ENCODE results near the gene RAVER2.

Gene RAVER2

GRCh38 chr1:64829411-64830029, 84.6 kb downstream of the RAVER2 start:
- H3K36me3 ChIP-seq (ENCODE audit: control insufficient read depth, insufficient read depth, low read length): peaks cover 3% of the 10 kb centered on the region; the same call in 1 of the 2 replicates
- no peak for DNase-seq (ENCODE audit: low read depth, low spot score)
- no CpG with 5 or more reads among the region's 8 CpGs for WGBS (ENCODE audit: insufficient coverage, insufficient read length)
- H3K4me1 ChIP-seq (ENCODE audit: control insufficient read depth, insufficient read depth, low read length): 0 out of 2 replicates have a peak, but pooled peaks cover 1% of the 10 kb centered on the region
- no peak overlapping the region for H3K27ac ChIP-seq (ENCODE audit: low read length)
- no peaks in the 10 kb centered on the region for H3K27me3 ChIP-seq (ENCODE audit: control insufficient read depth, insufficient read depth, low read length)
- H3K4me3 ChIP-seq (ENCODE audit: low read length): no peak overlapping the region
- no peaks in the 10 kb centered on the region for H3K9me3 ChIP-seq (ENCODE audit: control insufficient read depth, insufficient read depth, low read length)

GRCh38 chr1:64830030-64830651, 85.3 kb downstream of the RAVER2 start:
- no peak for DNase-seq (ENCODE audit: low read depth, low spot score)
- no peaks in the 10 kb centered on the region for H3K27me3 ChIP-seq (ENCODE audit: control insufficient read depth, insufficient read depth, low read length)
- H3K27ac ChIP-seq (ENCODE audit: low read length): no peak overlapping the region
- 0 out of 2 replicates have a peak, but pooled peaks cover 1% of the 10 kb centered on the region for H3K4me1 ChIP-seq (ENCODE audit: control insufficient read depth, insufficient read depth, low read length)
- no peak overlapping the region for H3K4me3 ChIP-seq (ENCODE audit: low read length)
- no CpG with 5 or more reads among the region's 5 CpGs for WGBS (ENCODE audit: insufficient coverage, insufficient read length)
- peaks cover 3% of the 10 kb centered on the region; the same call in 1 of the 2 replicates for H3K36me3 ChIP-seq (ENCODE audit: control insufficient read depth, insufficient read depth, low read length)
- no peaks in the 10 kb centered on the region for H3K9me3 ChIP-seq (ENCODE audit: control insufficient read depth, insufficient read depth, low read length)

DNA sequence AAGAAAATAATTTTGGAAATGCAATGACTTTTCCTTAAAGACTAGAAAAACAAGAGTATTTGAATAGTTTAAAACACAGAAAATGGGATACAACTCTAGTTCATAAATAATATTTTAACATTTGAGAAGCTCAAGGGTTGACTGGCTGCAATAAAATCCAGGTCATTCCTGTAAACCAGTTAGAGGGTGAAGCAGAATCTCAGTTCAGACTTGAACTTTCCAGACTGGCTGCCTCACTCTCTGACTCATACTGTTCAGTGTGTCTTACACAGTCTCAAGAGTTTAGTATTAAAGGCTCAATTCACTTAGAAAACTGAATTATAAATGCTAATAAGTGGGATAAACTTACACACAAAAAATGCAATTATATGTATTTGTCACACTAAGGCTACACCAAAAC, 89.9 kb downstream of the RAVER2 start:
- Histone ChIP-seq H3K27me3 (ENCODE audit: control insufficient read depth, insufficient read depth, low read length) (no peaks in the 10 kb centered on the region), H3K9me3 (ENCODE audit: control insufficient read depth, insufficient read depth, low read length) (no peaks in the 10 kb centered on the region), H3K4me1 (ENCODE audit: control insufficient read depth, insufficient read depth, low read length) (0 out of 2 replicates have a peak, but pooled peaks cover under 1% of the 10 kb centered on the region), H3K27ac (ENCODE audit: low read length) (no peak overlapping the region), H3K4me3 (ENCODE audit: low read length) (no peak overlapping the region), H3K36me3 (ENCODE audit: control insufficient read depth, insufficient read depth, low read length) (peaks cover 6% of the 10 kb centered on the region; the same call in 1 of the 2 replicates)
- DNase-seq (ENCODE audit: low read depth, low spot score): no peak

DNA sequence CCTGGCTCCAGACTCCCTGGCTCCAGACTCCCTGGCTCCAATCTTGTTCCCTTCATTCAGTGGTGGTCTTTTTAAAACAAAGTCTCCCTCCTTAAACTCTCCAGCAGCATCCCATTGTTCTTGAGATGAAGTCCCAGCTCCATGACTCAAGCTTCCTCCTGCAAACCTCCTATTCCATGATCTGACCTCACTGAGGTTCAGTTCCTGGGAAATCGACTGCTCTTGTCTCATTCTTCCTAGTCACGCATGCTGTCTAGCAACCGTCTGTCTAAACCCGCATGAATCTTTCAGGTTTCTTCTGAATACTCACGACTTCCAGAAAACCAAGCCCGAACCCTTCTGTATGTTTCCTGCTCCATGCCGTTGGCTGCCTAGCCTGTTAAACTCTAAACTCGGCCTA, 91.9 kb downstream of the RAVER2 start:
- Histone ChIP-seq H3K27me3 (ENCODE audit: control insufficient read depth, insufficient read depth, low read length) (no peaks in the 10 kb centered on the region), H3K27ac (ENCODE audit: low read length) (no peak overlapping the region), H3K9me3 (ENCODE audit: control insufficient read depth, insufficient read depth, low read length) (no peaks in the 10 kb centered on the region), H3K36me3 (ENCODE audit: control insufficient read depth, insufficient read depth, low read length) (peaks cover 9% of the 10 kb centered on the region), H3K4me1 (ENCODE audit: control insufficient read depth, insufficient read depth, low read length) (peaks cover 2% of the 10 kb centered on the region; the same call in 1 of the 2 replicates), H3K4me3 (ENCODE audit: low read length) (no peak overlapping the region)
- DNase-seq (ENCODE audit: low read depth, low spot score): no peak
- WGBS (ENCODE audit: insufficient coverage, insufficient read length): no CpG with 5 or more reads among the region's 8 CpGs

DNA sequence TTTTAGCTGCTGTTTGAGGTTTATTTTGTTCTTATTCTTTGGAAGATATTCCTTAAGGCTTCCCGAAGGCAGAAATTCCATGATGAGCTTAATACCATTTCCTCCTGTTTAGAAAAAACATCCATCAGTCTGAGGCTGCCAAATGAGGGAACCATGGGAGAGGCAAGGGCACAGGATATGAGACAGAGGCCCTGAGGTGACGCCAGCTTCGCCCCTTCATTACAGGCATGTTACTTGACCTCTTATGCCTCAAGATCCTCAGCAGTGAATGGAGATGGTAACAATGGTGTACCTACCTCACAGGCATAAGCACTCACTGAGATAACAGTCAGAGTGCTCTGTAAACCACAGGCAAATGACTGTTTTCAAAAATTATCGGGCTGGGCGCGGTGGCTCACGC, 93.6 kb downstream of the RAVER2 start:
- WGBS (ENCODE audit: insufficient coverage, insufficient read length): no CpG with 5 or more reads among the region's 7 CpGs
- Histone ChIP-seq H3K27ac (ENCODE audit: low read length) (no peak overlapping the region), H3K4me1 (ENCODE audit: control insufficient read depth, insufficient read depth, low read length) (peaks cover 2% of the 10 kb centered on the region; the same call in 1 of the 2 replicates), H3K27me3 (ENCODE audit: control insufficient read depth, insufficient read depth, low read length) (no peaks in the 10 kb centered on the region), H3K4me3 (ENCODE audit: low read length) (no peak overlapping the region), H3K36me3 (ENCODE audit: control insufficient read depth, insufficient read depth, low read length) (peaks cover 6% of the 10 kb centered on the region), H3K9me3 (ENCODE audit: control insufficient read depth, insufficient read depth, low read length) (no peaks in the 10 kb centered on the region)
- no peak for DNase-seq (ENCODE audit: low read depth, low spot score)

DNA sequence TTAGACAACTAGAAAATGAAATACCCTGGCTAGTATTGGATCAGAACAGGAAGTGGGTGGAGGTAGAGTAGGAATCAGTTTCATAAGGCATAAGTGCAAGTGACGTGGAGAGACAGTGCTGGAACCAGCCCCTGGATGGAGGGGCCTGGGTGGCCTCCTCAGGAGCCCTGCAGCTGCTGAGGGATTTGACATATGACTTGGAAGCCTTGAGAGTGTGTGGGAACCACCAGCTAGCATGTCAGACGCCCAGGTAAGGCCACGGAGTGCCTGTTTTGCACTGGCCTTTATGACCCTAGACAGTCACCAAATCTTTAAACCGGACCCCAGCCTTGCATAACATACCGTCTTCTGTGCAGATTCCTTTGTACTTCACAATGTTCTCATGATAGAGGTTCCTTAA, 94.4 kb downstream of the RAVER2 start:
- WGBS (ENCODE audit: insufficient coverage, insufficient read length): no CpG with 5 or more reads among the region's 5 CpGs

GRCh38 chr1:64839732-64840405, 95.0 kb downstream of the RAVER2 start:
- no CpG with 5 or more reads among the region's 15 CpGs for WGBS (ENCODE audit: insufficient coverage, insufficient read length)
- Histone ChIP-seq H3K36me3 (ENCODE audit: control insufficient read depth, insufficient read depth, low read length) (peaks cover 6% of the 10 kb centered on the region), H3K27ac (ENCODE audit: low read length) (no peak overlapping the region)

More for the DNA sequence above, 94.4 kb downstream of the RAVER2 start:
- peaks cover 2% of the 10 kb centered on the region; the same call in 1 of the 2 replicates for H3K4me1 ChIP-seq (ENCODE audit: control insufficient read depth, insufficient read depth, low read length)
- H3K27me3 ChIP-seq (ENCODE audit: control insufficient read depth, insufficient read depth, low read length): no peaks in the 10 kb centered on the region
- H3K4me3 ChIP-seq (ENCODE audit: low read length): no peak overlapping the region
- no peak for DNase-seq (ENCODE audit: low read depth, low spot score)
- peaks cover 6% of the 10 kb centered on the region for H3K36me3 ChIP-seq (ENCODE audit: control insufficient read depth, insufficient read depth, low read length)
- H3K9me3 ChIP-seq (ENCODE audit: control insufficient read depth, insufficient read depth, low read length): no peaks in the 10 kb centered on the region
- H3K27ac ChIP-seq (ENCODE audit: low read length): no peak overlapping the region

GRCh38 chr1:64841330-64842065, 96.6 kb downstream of the RAVER2 start:
- no peak for DNase-seq (ENCODE audit: low read depth, low spot score)
- Histone ChIP-seq H3K4me1 (ENCODE audit: control insufficient read depth, insufficient read depth, low read length) (peaks cover 2% of the 10 kb centered on the region; the same call in 1 of the 2 replicates), H3K9me3 (ENCODE audit: control insufficient read depth, insufficient read depth, low read length) (no peaks in the 10 kb centered on the region), H3K36me3 (ENCODE audit: control insufficient read depth, insufficient read depth, low read length) (peaks cover 3% of the 10 kb centered on the region), H3K27me3 (ENCODE audit: control insufficient read depth, insufficient read depth, low read length) (no peaks in the 10 kb centered on the region), H3K4me3 (ENCODE audit: low read length) (no peak overlapping the region), H3K27ac (ENCODE audit: low read length) (no peak overlapping the region)
- no CpG with 5 or more reads among the region's 6 CpGs for WGBS (ENCODE audit: insufficient coverage, insufficient read length)

More at GRCh38 chr1:64839732-64840405, 95.0 kb downstream of the RAVER2 start:
- no peak overlapping the region for H3K4me3 ChIP-seq (ENCODE audit: low read length)
- no peaks in the 10 kb centered on the region for H3K27me3 ChIP-seq (ENCODE audit: control insufficient read depth, insufficient read depth, low read length)
- H3K4me1 ChIP-seq (ENCODE audit: control insufficient read depth, insufficient read depth, low read length): peaks cover 2% of the 10 kb centered on the region; the same call in 1 of the 2 replicates
- no peak for DNase-seq (ENCODE audit: low read depth, low spot score)
- H3K9me3 ChIP-seq (ENCODE audit: control insufficient read depth, insufficient read depth, low read length): no peaks in the 10 kb centered on the region

GRCh38 chr1:64842224-64842623, 97.3 kb downstream of the RAVER2 start:
- no CpG with 5 or more reads among the region's 2 CpGs for WGBS (ENCODE audit: insufficient coverage, insufficient read length)
- H3K4me1 ChIP-seq (ENCODE audit: control insufficient read depth, insufficient read depth, low read length): peaks cover 2% of the 10 kb centered on the region; the same call in 1 of the 2 replicates
- no peak overlapping the region for H3K4me3 ChIP-seq (ENCODE audit: low read length)
- no peaks in the 10 kb centered on the region for H3K9me3 ChIP-seq (ENCODE audit: control insufficient read depth, insufficient read depth, low read length)
- no peak for DNase-seq (ENCODE audit: low read depth, low spot score)
- no peak overlapping the region for H3K27ac ChIP-seq (ENCODE audit: low read length)
- H3K27me3 ChIP-seq (ENCODE audit: control insufficient read depth, insufficient read depth, low read length): no peaks in the 10 kb centered on the region
- H3K36me3 ChIP-seq (ENCODE audit: control insufficient read depth, insufficient read depth, low read length): peaks cover 3% of the 10 kb centered on the region

GRCh38 chr1:64843675-64844074, 98.8 kb downstream of the RAVER2 start:
- no CpG with 5 or more reads among the region's 9 CpGs for WGBS (ENCODE audit: insufficient coverage, insufficient read length)
- Histone ChIP-seq H3K4me1 (ENCODE audit: control insufficient read depth, insufficient read depth, low read length) (peaks cover 2% of the 10 kb centered on the region; the same call in 1 of the 2 replicates), H3K36me3 (ENCODE audit: control insufficient read depth, insufficient read depth, low read length) (peaks cover 3% of the 10 kb centered on the region), H3K27ac (ENCODE audit: low read length) (no peak overlapping the region), H3K27me3 (ENCODE audit: control insufficient read depth, insufficient read depth, low read length) (no peaks in the 10 kb centered on the region), H3K9me3 (ENCODE audit: control insufficient read depth, insufficient read depth, low read length) (no peaks in the 10 kb centered on the region), H3K4me3 (ENCODE audit: low read length) (no peak overlapping the region)
- no peak for DNase-seq (ENCODE audit: low read depth, low spot score)

Measured in iPS DF 6.9 (cell line).